ENCODE measurements around the gene MUC3A.
"Not testable (repeated sequence)": the region's sequence is repeated elsewhere in the genome, so short reads cannot be mapped to it uniquely, and the experiment has no call there.

The MUC3A gene

GRCh38 chr7:100914208-100914878 is 35.0 kb upstream of the MUC3A start:
- no peak for TF ChIP-seq CTCF (IDR thresholded peaks at IDR 0.05; ENCODE audit: insufficient read depth, low read depth, low read length, missing control alignments)
- H3K4me3 ChIP-seq (ENCODE audit: low read depth, low read length) = no peak overlapping the region
- DNase-seq (ENCODE audit: low read depth) = no peak

- DNase-seq (ENCODE audit: low read depth) = no peak
- no peak for TF ChIP-seq CTCF (IDR thresholded peaks at IDR 0.05; ENCODE audit: insufficient read depth, low read depth, low read length, missing control alignments)
- H3K4me3 ChIP-seq (ENCODE audit: low read depth, low read length) = no peak overlapping the region
Observed at GRCh38 chr7:100914879-100915447, 34.4 kb upstream of the MUC3A start.

- H3K4me3 ChIP-seq (ENCODE audit: low read depth, low read length); DNase-seq (ENCODE audit: low read depth): not testable (repeated sequence)
Observed at GRCh38 chr7:100919335-100919734, 30.0 kb upstream of the MUC3A start.

GRCh38 chr7:100919779-100920437 is 29.4 kb upstream of the MUC3A start:
- not testable (repeated sequence) for DNase-seq (ENCODE audit: low read depth); H3K4me3 ChIP-seq (ENCODE audit: low read depth, low read length)

- no peak for DNase-seq (ENCODE audit: low read depth)
- H3K4me3 ChIP-seq (ENCODE audit: low read depth, low read length) = no peak overlapping the region
- TF ChIP-seq CTCF (IDR thresholded peaks at IDR 0.05; ENCODE audit: insufficient read depth, low read depth, low read length, missing control alignments) = no peak
Observed at GRCh38 chr7:100921039-100921438, 28.3 kb upstream of the MUC3A start.

- not testable (repeated sequence) for H3K4me3 ChIP-seq (ENCODE audit: low read depth, low read length); DNase-seq (ENCODE audit: low read depth)
Observed at GRCh38 chr7:100923616-100924015, 25.7 kb upstream of the MUC3A start.

GRCh38 chr7:100929808-100930174 is 19.5 kb upstream of the MUC3A start:
- DNase-seq (ENCODE audit: low read depth) = no peak
- no peak for TF ChIP-seq CTCF (IDR thresholded peaks at IDR 0.05; ENCODE audit: insufficient read depth, low read depth, low read length, missing control alignments)
- H3K4me3 ChIP-seq (ENCODE audit: low read depth, low read length) = no peak overlapping the region

GRCh38 chr7:100933734-100934133 is 15.6 kb upstream of the MUC3A start:
- no peak for TF ChIP-seq CTCF (IDR thresholded peaks at IDR 0.05; ENCODE audit: insufficient read depth, low read depth, low read length, missing control alignments)
- no peak for DNase-seq (ENCODE audit: low read depth)
- H3K4me3 ChIP-seq (ENCODE audit: low read depth, low read length) = no peak overlapping the region

- H3K4me3 ChIP-seq (ENCODE audit: low read depth, low read length) = not testable (repeated sequence)
Observed at GRCh38 chr7:100935381-100935780, 14.0 kb upstream of the MUC3A start.

GRCh38 chr7:100936167-100936566 is 13.2 kb upstream of the MUC3A start:
- H3K4me3 ChIP-seq (ENCODE audit: low read depth, low read length); DNase-seq (ENCODE audit: low read depth): not testable (repeated sequence)

More at GRCh38 chr7:100935381-100935780, 14.0 kb upstream of the MUC3A start:
- DNase-seq (ENCODE audit: low read depth) = not testable (repeated sequence)
